Psoas muscle (tissue), 8 donors: ENCODE results near the gene ZFP30. TPM values are rescaled to one million over a fixed set of nuclear protein-coding genes. Genes with fewer than 3 reads are reported as not detected.

ENCODE experiments used
- ATAC-seq, 4 donors: fragments of 200-7000 bp; cut with Tn5 transposase; one replicate each; pipeline ENCODE4 v1.9.1; 2020; ENCODE audit warnings: moderate library complexity in 3 of 4, mild to moderate bottlenecking in 2 of 4
- DNase-seq, 2 donors: peaks; one replicate each; pipeline ENCODE4 v3.0.0-alpha.2; 2020
- H3K27ac ChIP-seq: fragments of 200-600 bp; one replicate; pipeline ENCODE4 v1.8.0; 2022
- H3K27me3 ChIP-seq, 3 donors: fragments of 200-600 bp in 1 of 3; one replicate each; pipeline versions ENCODE4 v1.6.1 to v1.8.0; 2013 to 2022; ENCODE audit warnings: low read length in 2 of 3, mild to moderate bottlenecking in 2 of 3, moderate library complexity in 1 of 3; ENCODE audit not compliant: insufficient read depth in 3 of 3
- H3K36me3 ChIP-seq, 2 donors: fragments of 200-600 bp in 1 of 2; one replicate each; pipeline versions ENCODE4 v1.6.1 to v1.8.0; 2013 to 2022; ENCODE audit warnings: low read depth in 1 of 2, mild to moderate bottlenecking in 1 of 2, moderate library complexity in 1 of 2; ENCODE audit not compliant: insufficient read depth in 1 of 2
- H3K4me1 ChIP-seq: fragments of 200-600 bp; one replicate; pipeline ENCODE4 v1.8.0; 2022
- H3K4me3 ChIP-seq: fragments of 200-600 bp; one replicate; pipeline ENCODE4 v1.8.0; 2022; ENCODE audit warnings: mild to moderate bottlenecking
- H3K9me3 ChIP-seq: fragments of 200-600 bp; one replicate; pipeline ENCODE4 v1.8.0; 2022
- WGBS, 3 donors: extraction: QIAGEN DNeasy Blood & Tissue Kit; methylation state at CpG; one replicate each; pipeline versions ENCODE4 v1.1.6 to v1.1.7; 2013; 5-methylcytosine and 5-hydroxymethylcytosine counted together
- intact Hi-C, 2 donors: fragments of 100-400 bp; cut with DNase I; formaldehyde crosslinking; loops; one replicate each; pipeline versions ENCODE4 v1.11.0 to v1.14.2; 2022
- polyA plus RNA-seq, 3 donors: library from polyadenylated mRNA; stranded (reverse); fragments of 200-250 nt; gene quantifications; one replicate each; pipeline ENCODE4 v1.2.3, GENCODE V29; 2013
- total RNA-seq, 4 donors: library from RNA; stranded (reverse); fragmentation: NEBNext Ultra II Directional in 2 of 4; extraction: Animal tissue kit (Norgen Biotek cat#: 25700) in 2 of 4; gene quantifications; one replicate each; pipeline versions ENCODE4 v1.2.1 to v1.2.4, GENCODE V29; 2021 to 2023
- TF ChIP-seq, protein P1 (sequence below): fragments of 200-600 bp; IDR thresholded peaks from one replicate; pipeline ENCODE4 v1.8.0; 2022; ENCODE audit warnings: antibody characterized with exemption
- donor health status: healthy with polysubstance abuse.
- donor health status: DM: no; HTN: no; CAD: no; lungs with moderate emphysema.
- donor health status: Bipolar disorder and iron deficiency.
- donor health status: healthy.
- donor health status: DM: yes; HTN: yes; CAD: no.
- donor health status: DM: no; HTN: no; CAD: no.
- donor health status: DM: no; HTN: no; CAD: no.
- donor health status: DM: yes; HTN: yes; CAD: no.

The ZFP30 gene
- total and polyA plus RNA-seq, 7 donors = 1.0 to 6.8 (median 4.7) TPM

DNA sequence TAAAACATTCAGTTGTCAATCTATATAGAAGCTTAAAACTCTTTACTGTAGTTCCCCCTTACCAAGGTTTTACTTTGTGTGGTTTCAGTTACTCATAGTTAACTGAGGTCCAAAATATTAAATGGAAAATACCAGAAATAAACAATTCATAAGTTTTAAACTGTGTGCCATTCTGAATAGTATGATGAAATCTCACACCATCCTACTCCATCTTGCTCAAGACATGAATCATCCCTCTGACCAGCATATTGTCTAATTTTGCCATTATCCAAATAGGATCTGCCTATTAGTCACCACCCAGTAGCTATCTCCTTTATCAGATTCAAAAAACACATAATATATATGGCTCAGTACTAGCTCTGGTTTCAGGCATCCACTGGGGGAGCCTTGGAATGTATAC is 83.1 kb downstream of the ZFP30 start:
- Histone ChIP-seq H3K4me1 (no peaks in the 10 kb centered on the region), H3K4me3 (no peak overlapping the region), H3K9me3 (peaks cover under 1% of the 10 kb centered on the region), H3K27me3 (no peaks in the 10 kb centered on the region), H3K36me3 (peaks cover 0 to 13% of the 10 kb centered on the region in 2 donors), H3K27ac (no peak overlapping the region)
- intact Hi-C loops = no loop called here
- ATAC-seq (no peak), DNase-seq (no peak)
- TF ChIP-seq, protein P1, sequence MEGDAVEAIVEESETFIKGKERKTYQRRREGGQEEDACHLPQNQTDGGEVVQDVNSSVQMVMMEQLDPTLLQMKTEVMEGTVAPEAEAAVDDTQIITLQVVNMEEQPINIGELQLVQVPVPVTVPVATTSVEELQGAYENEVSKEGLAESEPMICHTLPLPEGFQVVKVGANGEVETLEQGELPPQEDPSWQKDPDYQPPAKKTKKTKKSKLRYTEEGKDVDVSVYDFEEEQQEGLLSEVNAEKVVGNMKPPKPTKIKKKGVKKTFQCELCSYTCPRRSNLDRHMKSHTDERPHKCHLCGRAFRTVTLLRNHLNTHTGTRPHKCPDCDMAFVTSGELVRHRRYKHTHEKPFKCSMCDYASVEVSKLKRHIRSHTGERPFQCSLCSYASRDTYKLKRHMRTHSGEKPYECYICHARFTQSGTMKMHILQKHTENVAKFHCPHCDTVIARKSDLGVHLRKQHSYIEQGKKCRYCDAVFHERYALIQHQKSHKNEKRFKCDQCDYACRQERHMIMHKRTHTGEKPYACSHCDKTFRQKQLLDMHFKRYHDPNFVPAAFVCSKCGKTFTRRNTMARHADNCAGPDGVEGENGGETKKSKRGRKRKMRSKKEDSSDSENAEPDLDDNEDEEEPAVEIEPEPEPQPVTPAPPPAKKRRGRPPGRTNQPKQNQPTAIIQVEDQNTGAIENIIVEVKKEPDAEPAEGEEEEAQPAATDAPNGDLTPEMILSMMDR = no peak

DNA sequence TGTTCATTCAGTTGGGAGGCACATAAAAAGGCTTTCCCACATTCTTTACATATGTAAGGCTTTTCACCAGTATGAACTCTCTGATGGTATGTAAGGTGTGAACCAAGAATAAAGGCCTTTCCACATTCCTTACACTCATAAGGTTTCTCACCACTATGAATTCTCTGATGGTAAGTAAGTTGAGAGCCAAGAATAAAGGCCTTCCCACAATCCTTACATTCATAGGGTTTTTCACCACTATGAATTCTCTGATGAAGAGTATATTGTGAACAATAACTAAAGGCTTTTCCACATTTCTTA is 89.9 kb downstream of the ZFP30 start:
- Histone ChIP-seq H3K36me3 (peaks cover 14 to 26% of the 10 kb centered on the region in 2 donors), H3K4me3 (no peak overlapping the region), H3K9me3 (no peaks in the 10 kb centered on the region), H3K4me1 (no peaks in the 10 kb centered on the region), H3K27ac (no peak overlapping the region), H3K27me3 (no peaks in the 10 kb centered on the region)
- TF ChIP-seq, protein P1 = no peak
- intact Hi-C loops = no loop called here
- DNase-seq (no peak), ATAC-seq (no peak)

DNA sequence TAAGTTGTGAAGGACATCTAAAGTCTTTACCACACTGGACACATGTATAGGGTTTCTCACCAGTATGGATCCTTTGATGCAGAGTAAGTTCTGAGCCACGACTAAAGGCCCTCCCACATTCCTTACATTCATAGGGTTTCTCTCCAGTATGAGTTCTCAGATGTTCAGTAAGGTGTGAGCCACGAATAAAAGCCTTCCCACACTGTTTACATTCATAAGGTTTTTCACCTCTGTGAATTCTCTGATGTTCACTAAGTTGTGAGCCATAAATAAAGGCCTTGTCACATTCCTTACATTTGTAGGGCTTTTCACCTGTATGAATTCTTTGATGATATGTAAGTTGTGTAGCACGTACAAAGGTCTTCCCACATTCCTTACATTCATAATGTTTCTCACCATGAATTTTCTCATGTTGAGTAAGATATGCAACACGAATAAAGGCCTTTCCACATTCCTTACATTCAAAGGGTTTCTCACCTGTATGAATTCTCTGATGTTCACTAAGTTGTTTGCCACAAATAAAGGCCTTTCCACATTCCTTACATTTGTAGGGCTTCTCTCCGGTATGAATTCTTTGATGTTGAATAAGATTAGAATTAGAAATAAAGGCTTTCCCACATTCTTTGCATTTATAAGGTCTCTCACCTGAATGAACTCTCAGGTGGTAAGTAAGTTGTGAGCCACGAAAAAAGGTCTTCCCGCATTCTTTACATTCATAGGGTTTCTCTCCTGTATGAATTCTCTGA is 90.5 kb downstream of the ZFP30 start:
- WGBS, 3 donors = 96 to 97% (median 96%) methylated on average over 7 of the region's 7 CpGs
- Histone ChIP-seq H3K36me3 (peaks cover 14 to 26% of the 10 kb centered on the region in 2 donors), H3K4me3 (no peak overlapping the region), H3K27ac (no peak overlapping the region), H3K9me3 (no peaks in the 10 kb centered on the region), H3K4me1 (no peaks in the 10 kb centered on the region), H3K27me3 (no peaks in the 10 kb centered on the region)
- DNase-seq = no peak
- ATAC-seq = no peak
- intact Hi-C loops = no loop called here
- TF ChIP-seq, protein P1 = no peak

Other genes with a start within 250 kb of the ZFP30 start
- 1 to 10 TPM; 3.3 to 5.3 (median 3.8) TPM for gene ZNF569, start 188.0 kb downstream of the ZFP30 start, total RNA-seq
- gene ZNF569, start 188.0 kb downstream of the ZFP30 start, polyA plus RNA-seq = 1 to 10 TPM; 2.0 to 8.0 (median 2.1) TPM
- 1 to 10 TPM; 1.6 to 5.5 (median 3.1) TPM for gene ZNF570, start 186.1 kb downstream of the ZFP30 start, total RNA-seq
- 10 to 100 TPM in 1 of 3 donors, 1 to 10 TPM in 2; 1.2 to 10.3 (median 1.2) TPM for gene ZNF570, start 186.1 kb downstream of the ZFP30 start, polyA plus RNA-seq
- gene ZNF793, start 148.5 kb downstream of the ZFP30 start, total RNA-seq = 1 to 10 TPM; 1.3 to 2.9 (median 1.8) TPM
- gene ZNF793, start 148.5 kb downstream of the ZFP30 start, polyA plus RNA-seq = 1 to 10 TPM in 2 of 3 donors, under 1 TPM in 1; 0.96 to 1.1 (median 1.1) TPM
- gene ZNF571, start 60.7 kb downstream of the ZFP30 start, total RNA-seq = 1 to 10 TPM; 1.3 to 2.4 (median 1.8) TPM
- 1 to 10 TPM in 2 of 3 donors, under 1 TPM in 1; 0.96 to 3.7 (median 1.2) TPM for gene ZNF571, start 60.7 kb downstream of the ZFP30 start, polyA plus RNA-seq
- 1 to 10 TPM in 3 of 4 donors, under 1 TPM in 1; 0.27 to 4.9 (median 1.4) TPM for gene ZNF540, start 60.6 kb downstream of the ZFP30 start, total RNA-seq
- 1 to 10 TPM in 1 of 3 donors, under 1 TPM in 2; 0.65 to 3.6 (median 0.83) TPM for gene ZNF540, start 60.6 kb downstream of the ZFP30 start, polyA plus RNA-seq
- 1 to 10 TPM; 1.2 to 5.8 (median 1.9) TPM for gene ZNF607, start 64.3 kb upstream of the ZFP30 start, total RNA-seq
- gene ZNF607, start 64.3 kb upstream of the ZFP30 start, polyA plus RNA-seq = 1 to 10 TPM; 1.4 to 3.5 (median 1.5) TPM
- 1 to 10 TPM; 4.1 to 9.7 (median 6.5) TPM for gene ZNF573, start 124.1 kb upstream of the ZFP30 start, total RNA-seq
- gene ZNF573, start 124.1 kb upstream of the ZFP30 start, polyA plus RNA-seq = 1 to 10 TPM in 2 of 3 donors, under 1 TPM in 1; 0.81 to 9.2 (median 1.1) TPM